ENCODE measurements around the gene SMPD3. TPM values are rescaled to one million over a fixed set of nuclear protein-coding genes. Genes with fewer than 3 reads are reported as not detected.

SMPD3 gene
- total and polyA plus RNA-seq, 10 donors = 0.66 to 6.5 (median 1.9) TPM

- no peak overlapping the region for H3K4me3 ChIP-seq
- WGBS, 5 donors = 80 to 91% (median 83%) methylated on average over 16 of the region's 16 CpGs
- H3K36me3 ChIP-seq = peaks cover 0 to 50% (median 24%) of the 10 kb centered on the region in 6 donors
- peaks cover 0 to 21% (median 0%) of the 10 kb centered on the region in 7 donors for H3K27me3 ChIP-seq (replicated peaks in 1 of 7)
- H3K4me1 ChIP-seq = peaks cover 10 to 49% (median 36%) of the 10 kb centered on the region in 6 donors
- intact Hi-C loops (cut with DNase I; ENCODE audit: low total_unique reads) = no loop called here
- H3K27ac ChIP-seq = no peak overlapping the region
- DNase-seq = no peak
- H3K9me3 ChIP-seq = no peaks in the 10 kb centered on the region
- no peak for TF ChIP-seq POLR2A (IDR thresholded peaks at IDR 0.05)
- TF ChIP-seq POLR2AphosphoS5 (IDR thresholded peaks at IDR 0.05) = no peak
- no peak for TF ChIP-seq CTCF (IDR thresholded peaks at IDR 0.05 in 8 of 11, conservative IDR thresholded peaks at IDR 0.05 in 3 of 11)
Measured at GRCh38 chr16:68361485-68361884, 86.8 kb downstream of the SMPD3 start.

GRCh38 chr16:68360956-68361355, 87.4 kb downstream of the SMPD3 start:
- Histone ChIP-seq H3K4me1 (peaks cover 15 to 53% (median 41%) of the 10 kb centered on the region in 6 donors), H3K36me3 (peaks cover 0 to 55% (median 24%) of the 10 kb centered on the region in 6 donors), H3K9me3 (no peaks in the 10 kb centered on the region), H3K4me3 (no peak overlapping the region), H3K27ac (no peak overlapping the region), H3K27me3 (replicated peaks in 1 of 7) (peaks cover 0 to 16% (median 0%) of the 10 kb centered on the region in 7 donors)
- intact Hi-C loops (cut with DNase I; ENCODE audit: low total_unique reads) = no loop called here
- 81 to 94% (median 86%) methylated on average over 14 of the region's 14 CpGs for whole genome bisulfite sequencing, 5 donors
- TF ChIP-seq POLR2AphosphoS5 (IDR thresholded peaks at IDR 0.05) (peak in 1 of 3 donors; percentile 42), CTCF (IDR thresholded peaks at IDR 0.05 in 8 of 11, conservative IDR thresholded peaks at IDR 0.05 in 3 of 11) (no peak)
- no peak for DNase-seq

- H3K9me3 ChIP-seq = no peaks in the 10 kb centered on the region
- peaks cover 19 to 54% (median 43%) of the 10 kb centered on the region in 6 donors for H3K4me1 ChIP-seq
- H3K36me3 ChIP-seq = peaks cover 0 to 59% (median 26%) of the 10 kb centered on the region in 6 donors
- H3K4me3 ChIP-seq = no peak overlapping the region
- 87 to 92% (median 89%) methylated on average over 18 of the region's 18 CpGs for WGBS, 5 donors
- no peak overlapping the region for H3K27ac ChIP-seq
- no peak for DNase-seq
- TF ChIP-seq CTCF (IDR thresholded peaks at IDR 0.05 in 8 of 11, conservative IDR thresholded peaks at IDR 0.05 in 3 of 11) (no peak), POLR2A (IDR thresholded peaks at IDR 0.05) (no peak), POLR2AphosphoS5 (IDR thresholded peaks at IDR 0.05) (no peak)
- H3K27me3 ChIP-seq (replicated peaks in 1 of 7) = peaks cover 0 to 12% (median 0%) of the 10 kb centered on the region in 7 donors
- intact Hi-C loops (cut with DNase I; ENCODE audit: low total_unique reads) = no loop called here
Measured at GRCh38 chr16:68360547-68360946, 87.8 kb downstream of the SMPD3 start.

- 83 to 89% (median 86%) methylated on average over 10 to 23 of the region's 23 CpGs for WGBS, 5 donors
- Histone ChIP-seq H3K27ac (no peak overlapping the region), H3K27me3 (replicated peaks in 1 of 7) (peaks cover 0 to 6% (median 0%) of the 10 kb centered on the region in 7 donors), H3K4me1 (peaks cover 21 to 51% (median 39%) of the 10 kb centered on the region in 6 donors), H3K9me3 (no peaks in the 10 kb centered on the region), H3K4me3 (no peak overlapping the region), H3K36me3 (peaks cover 0 to 69% (median 33%) of the 10 kb centered on the region in 6 donors)
- no peak for DNase-seq
- TF ChIP-seq CTCF (IDR thresholded peaks at IDR 0.05 in 8 of 11, conservative IDR thresholded peaks at IDR 0.05 in 3 of 11) (no peak), POLR2AphosphoS5 (IDR thresholded peaks at IDR 0.05) (peak in 1 of 3 donors; percentile 34), POLR2A (IDR thresholded peaks at IDR 0.05) (no peak)
- intact Hi-C loops (cut with DNase I; ENCODE audit: low total_unique reads) = no loop called here
Measured at GRCh38 chr16:68359398-68360191, 88.7 kb downstream of the SMPD3 start.

Data from spleen (tissue), 11 donors.